H1 (cell line): ENCODE results near the gene NRL.

ENCODE experiments used
- ATF3 ChIP-seq: IDR thresholded peaks from 2 replicates; pipeline ENCODE4 v1.6.1; 2011; ENCODE audit warnings: low read depth, mild to moderate bottlenecking, low read length; ENCODE audit not compliant: insufficient read depth
- JUN ChIP-seq: IDR thresholded peaks from 2 replicates; pipeline ENCODE4 v1.6.1; 2011; ENCODE audit warnings: low read depth, mild to moderate bottlenecking, improper control_type of control experiment, low read length
- POLR2AphosphoS5 ChIP-seq: IDR thresholded peaks from 2 replicates; pipeline ENCODE4 v1.6.1; 2011; ENCODE audit warnings: low read depth, low read length
- RNF2 ChIP-seq: fragments of 200-900, 300-1000 bp; sonication (generic); IDR thresholded peaks from 2 replicates; pipeline ENCODE4 v1.7.1; 2016; ENCODE audit warnings: borderline replicate concordance, low read depth, mild to moderate bottlenecking, antibody characterized with exemption, low read length; ENCODE audit not compliant: poor library complexity, severe bottlenecking; ENCODE audit errors: missing control alignments
- SIN3A ChIP-seq, 2 experiments: IDR thresholded peaks in 1 of 2; conservative IDR thresholded peaks in 1 of 2; 2 replicates each; pipeline ENCODE4 v1.6.1; 2011 to 2012; ENCODE audit warnings: low read length in 2 of 2, improper control_type of control experiment in 1 of 2, low read depth in 1 of 2, mild to moderate bottlenecking in 1 of 2
- SIRT6 ChIP-seq: IDR thresholded peaks from one replicate; pipeline ENCODE4 v1.7.1; 2012; ENCODE audit warnings: low read length, inconsistent platforms
- SIX5 ChIP-seq: IDR thresholded peaks from 2 replicates; pipeline ENCODE4 v1.6.1; 2011; ENCODE audit warnings: mild to moderate bottlenecking, low read depth, low read length
- SP1 ChIP-seq: IDR thresholded peaks from 2 replicates; pipeline ENCODE4 v1.6.1; 2011; ENCODE audit warnings: low read depth, low read length
- TCF12 ChIP-seq: IDR thresholded peaks from 2 replicates; pipeline ENCODE4 v1.6.1; 2011; ENCODE audit warnings: low read depth, mild to moderate bottlenecking, low read length
- YY1 ChIP-seq: IDR thresholded peaks from 2 replicates; pipeline ENCODE4 v1.6.1; 2011; ENCODE audit warnings: low read depth, mild to moderate bottlenecking, low read length
- TF ChIP-seq, protein P1 (sequence below), 3 experiments: IDR thresholded peaks; 1 replicate in 2 of 3; 2 replicates in 1 of 3; pipeline versions ENCODE4 v1.5.1 to v1.6.1; 2011; ENCODE audit warnings: low read length in 3 of 3, mild to moderate bottlenecking in 3 of 3, inconsistent platforms in 2 of 3, low read depth in 1 of 3, moderate library complexity in 1 of 3; ENCODE audit not compliant: insufficient read depth in 1 of 3; ENCODE audit errors: control extremely low read depth in 1 of 3
- TF ChIP-seq, protein P2 (sequence below): IDR thresholded peaks from 2 replicates; pipeline ENCODE4 v1.6.1; 2012; ENCODE audit warnings: inconsistent platforms

DNA sequence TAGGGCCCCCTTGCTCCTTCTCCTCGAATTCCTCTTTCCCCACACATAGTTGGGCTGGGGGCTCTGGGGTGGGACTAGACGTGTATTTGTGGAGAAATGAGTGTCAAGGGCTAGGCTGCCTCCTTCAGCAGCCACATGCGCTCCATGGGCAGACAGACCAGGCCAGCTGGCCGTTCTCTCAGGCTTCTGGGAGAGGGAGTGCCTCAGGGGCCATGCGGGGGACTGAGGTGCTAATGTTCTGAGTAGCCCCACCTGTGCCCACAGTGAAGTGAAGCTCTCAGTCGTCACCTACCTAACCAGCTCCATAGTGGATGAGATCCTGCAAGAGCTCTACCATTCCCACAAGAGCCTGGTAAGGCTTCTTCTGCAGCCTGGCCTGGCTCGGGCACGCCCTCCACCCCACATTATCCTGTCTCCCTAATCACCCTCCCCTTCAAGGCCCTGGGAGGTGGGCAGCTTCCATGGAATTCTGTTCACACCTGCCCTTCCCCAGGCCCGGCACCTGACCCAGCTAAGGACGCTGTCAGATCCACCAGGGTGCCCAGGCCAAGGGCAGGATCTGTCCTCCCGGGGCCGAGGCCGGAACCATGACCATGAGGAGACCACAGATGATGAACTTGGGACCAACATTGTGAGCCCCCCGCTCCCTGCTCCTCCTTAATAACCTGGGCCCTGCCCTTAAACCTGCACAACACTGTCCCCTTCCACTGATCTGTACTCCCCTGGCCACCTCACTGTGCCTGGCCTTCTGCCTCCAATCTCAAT lies 52.4 kb downstream of the NRL start:
- TF ChIP-seq SIN3A (conservative IDR thresholded peaks at IDR 0.05 in 1 of 2, IDR thresholded peaks at IDR 0.05 in 1 of 2; ENCODE audit: low read depth in 1 of 2, low read length in 2 of 2) (no peak), JUN (no peak), SIRT6 (no peak), RNF2 (no peak), YY1 (no peak), SP1 (no peak), POLR2AphosphoS5 (no peak), ATF3 (no peak), TCF12 (no peak), SIX5 (no peak)
- TF ChIP-seq, protein P1, sequence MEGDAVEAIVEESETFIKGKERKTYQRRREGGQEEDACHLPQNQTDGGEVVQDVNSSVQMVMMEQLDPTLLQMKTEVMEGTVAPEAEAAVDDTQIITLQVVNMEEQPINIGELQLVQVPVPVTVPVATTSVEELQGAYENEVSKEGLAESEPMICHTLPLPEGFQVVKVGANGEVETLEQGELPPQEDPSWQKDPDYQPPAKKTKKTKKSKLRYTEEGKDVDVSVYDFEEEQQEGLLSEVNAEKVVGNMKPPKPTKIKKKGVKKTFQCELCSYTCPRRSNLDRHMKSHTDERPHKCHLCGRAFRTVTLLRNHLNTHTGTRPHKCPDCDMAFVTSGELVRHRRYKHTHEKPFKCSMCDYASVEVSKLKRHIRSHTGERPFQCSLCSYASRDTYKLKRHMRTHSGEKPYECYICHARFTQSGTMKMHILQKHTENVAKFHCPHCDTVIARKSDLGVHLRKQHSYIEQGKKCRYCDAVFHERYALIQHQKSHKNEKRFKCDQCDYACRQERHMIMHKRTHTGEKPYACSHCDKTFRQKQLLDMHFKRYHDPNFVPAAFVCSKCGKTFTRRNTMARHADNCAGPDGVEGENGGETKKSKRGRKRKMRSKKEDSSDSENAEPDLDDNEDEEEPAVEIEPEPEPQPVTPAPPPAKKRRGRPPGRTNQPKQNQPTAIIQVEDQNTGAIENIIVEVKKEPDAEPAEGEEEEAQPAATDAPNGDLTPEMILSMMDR (IDR thresholded peaks at IDR 0.05; ENCODE audit: control extremely low read depth in 1 of 3, insufficient read depth in 1 of 3, low read depth in 1 of 3, low read length in 3 of 3): no peak
- TF ChIP-seq, protein P2, sequence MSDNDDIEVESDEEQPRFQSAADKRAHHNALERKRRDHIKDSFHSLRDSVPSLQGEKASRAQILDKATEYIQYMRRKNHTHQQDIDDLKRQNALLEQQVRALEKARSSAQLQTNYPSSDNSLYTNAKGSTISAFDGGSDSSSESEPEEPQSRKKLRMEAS: no peak
